ENCODE results near the gene CALHM1.
A peak's percentile ranks its signal among the peaks of the same experiment; 100 is the strongest.
"Not testable (repeated sequence)": the region's sequence is repeated elsewhere in the genome, so short reads cannot be mapped to it uniquely, and the experiment has no call there.

CALHM1 gene, protein sequence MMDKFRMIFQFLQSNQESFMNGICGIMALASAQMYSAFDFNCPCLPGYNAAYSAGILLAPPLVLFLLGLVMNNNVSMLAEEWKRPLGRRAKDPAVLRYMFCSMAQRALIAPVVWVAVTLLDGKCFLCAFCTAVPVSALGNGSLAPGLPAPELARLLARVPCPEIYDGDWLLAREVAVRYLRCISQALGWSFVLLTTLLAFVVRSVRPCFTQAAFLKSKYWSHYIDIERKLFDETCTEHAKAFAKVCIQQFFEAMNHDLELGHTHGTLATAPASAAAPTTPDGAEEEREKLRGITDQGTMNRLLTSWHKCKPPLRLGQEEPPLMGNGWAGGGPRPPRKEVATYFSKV

DNA sequence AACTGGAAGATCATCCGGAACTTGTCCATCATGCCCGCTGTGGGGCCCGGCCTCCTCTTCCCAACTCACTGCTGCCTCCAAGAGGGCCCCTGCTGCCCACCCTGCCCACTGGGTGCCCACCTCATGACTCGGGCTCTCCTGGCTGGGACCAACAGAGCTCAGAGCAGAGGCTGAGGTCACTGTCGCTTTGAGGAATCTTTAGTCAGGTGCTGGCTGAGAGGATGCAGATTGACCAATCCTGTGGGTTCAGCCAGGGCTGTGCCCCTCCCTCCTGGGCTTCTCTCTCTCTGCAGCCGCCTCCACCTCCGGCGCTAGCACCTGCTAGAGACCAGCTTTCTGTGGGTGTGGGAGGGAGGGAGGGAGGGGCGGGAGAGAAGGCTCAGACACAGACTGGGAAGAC is at the start of gene CALHM1:
Gene CALHM1, minus strand, starts transcription at position 181 of the 400 bp plus-strand sequence. Its CDS starts 149 bp downstream, at position 32.
- DNase-seq, result peak; percentile 16

GRCh38 chr10:103507235-103508191 is 48.8 kb upstream of the CALHM1 start:
- peak; percentile 71 for DNase-seq

DNA sequence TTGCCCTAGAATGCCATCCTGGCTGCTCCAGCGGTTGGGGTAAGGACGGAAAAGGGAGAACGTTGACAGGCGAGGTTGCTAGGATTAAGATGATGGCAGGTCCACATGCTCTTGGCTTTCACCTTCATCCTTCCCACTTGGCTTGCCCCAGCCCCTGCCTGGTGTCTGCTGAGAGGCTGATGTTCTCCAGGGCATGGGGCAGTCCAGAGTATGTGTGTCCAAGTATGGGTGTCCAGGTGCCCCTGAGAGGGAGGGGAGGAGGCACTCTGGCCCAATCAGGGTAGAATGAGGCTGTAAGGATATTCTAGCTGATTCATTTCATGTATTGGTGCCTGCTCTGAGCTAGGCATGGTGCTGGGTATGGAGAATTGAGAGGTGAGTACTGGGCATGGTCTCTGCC is 47.4 kb upstream of the CALHM1 start:
- no peak for DNase-seq

DNA sequence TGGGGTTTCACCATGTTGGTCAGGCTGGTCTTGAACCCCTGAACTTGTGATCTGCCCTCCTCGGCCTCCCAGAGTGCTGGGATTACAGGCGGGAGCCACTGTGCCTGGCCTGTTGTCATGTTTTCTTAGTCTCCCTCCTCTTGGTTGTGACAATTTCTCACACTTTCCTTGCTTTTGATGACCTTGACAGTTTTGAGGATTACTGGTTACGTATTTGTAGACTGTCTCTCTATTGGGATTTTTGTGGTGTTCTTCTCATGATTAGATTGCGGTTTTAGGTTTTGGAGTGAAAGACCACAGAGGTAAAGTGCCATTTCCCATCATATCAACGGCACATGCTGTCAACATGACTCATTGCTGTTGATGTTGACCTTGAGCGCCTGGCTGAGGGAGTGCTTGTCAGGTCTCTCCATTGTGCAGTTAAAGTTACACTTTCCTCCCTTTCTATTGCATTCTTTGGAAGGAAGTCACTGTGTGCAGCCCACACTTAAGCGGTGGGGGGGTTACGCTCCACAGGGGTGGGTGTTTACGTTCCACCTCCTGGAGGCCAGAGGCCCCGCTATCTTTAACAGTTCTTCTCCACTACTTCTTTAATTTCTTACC is 45.6 kb upstream of the CALHM1 start:
- no peak for DNase-seq

GRCh38 chr10:103503777-103504176 is 45.1 kb upstream of the CALHM1 start:
- not testable (repeated sequence) for DNase-seq

GRCh38 chr10:103502849-103503660 is 44.4 kb upstream of the CALHM1 start:
- DNase-seq, result no peak

- DNase-seq, result no peak
These were observed 42.5 kb upstream of the CALHM1 start for GRCh38 chr10:103501186-103501585.

DNA sequence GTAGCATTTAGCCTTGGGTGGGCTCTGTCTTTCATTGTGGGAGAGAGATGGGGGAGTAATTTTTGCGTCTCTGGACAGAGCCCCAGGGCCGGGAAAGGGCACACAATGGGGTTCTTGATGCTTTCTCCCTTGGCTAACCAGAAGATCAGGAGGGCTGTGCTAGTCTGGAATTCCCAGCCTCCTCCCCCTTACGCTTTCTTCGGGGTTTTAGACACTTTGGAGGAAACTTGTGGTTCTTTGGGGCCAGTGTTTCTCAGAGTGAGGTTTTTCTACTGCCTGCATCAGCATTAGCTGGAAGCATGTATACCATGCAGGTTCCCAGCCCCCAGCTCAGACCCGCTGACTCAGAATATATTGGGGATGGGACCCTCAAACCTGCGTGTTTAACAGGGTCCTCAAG is 41.8 kb upstream of the CALHM1 start:
- no peak for DNase-seq

DNA sequence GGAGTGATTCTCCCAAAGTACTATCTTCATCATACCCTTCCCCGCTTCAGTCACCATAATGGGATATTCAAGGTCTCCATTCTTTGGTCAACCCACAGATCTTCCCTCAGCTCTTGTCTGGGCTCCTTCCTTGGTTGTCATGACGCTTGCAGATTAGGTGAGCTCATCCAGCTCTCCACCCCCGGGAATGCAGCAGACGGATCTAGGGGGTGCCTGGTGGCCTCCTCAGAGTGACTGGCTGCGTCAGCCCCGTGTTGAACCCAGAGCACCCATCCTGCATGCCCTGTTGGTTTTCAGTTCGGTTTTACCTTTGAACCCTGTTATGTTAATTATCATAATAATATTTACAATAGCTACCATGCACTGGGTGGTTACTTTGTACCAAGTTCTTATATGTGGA is 41.2 kb upstream of the CALHM1 start:
- DNase-seq, result no peak

DNA sequence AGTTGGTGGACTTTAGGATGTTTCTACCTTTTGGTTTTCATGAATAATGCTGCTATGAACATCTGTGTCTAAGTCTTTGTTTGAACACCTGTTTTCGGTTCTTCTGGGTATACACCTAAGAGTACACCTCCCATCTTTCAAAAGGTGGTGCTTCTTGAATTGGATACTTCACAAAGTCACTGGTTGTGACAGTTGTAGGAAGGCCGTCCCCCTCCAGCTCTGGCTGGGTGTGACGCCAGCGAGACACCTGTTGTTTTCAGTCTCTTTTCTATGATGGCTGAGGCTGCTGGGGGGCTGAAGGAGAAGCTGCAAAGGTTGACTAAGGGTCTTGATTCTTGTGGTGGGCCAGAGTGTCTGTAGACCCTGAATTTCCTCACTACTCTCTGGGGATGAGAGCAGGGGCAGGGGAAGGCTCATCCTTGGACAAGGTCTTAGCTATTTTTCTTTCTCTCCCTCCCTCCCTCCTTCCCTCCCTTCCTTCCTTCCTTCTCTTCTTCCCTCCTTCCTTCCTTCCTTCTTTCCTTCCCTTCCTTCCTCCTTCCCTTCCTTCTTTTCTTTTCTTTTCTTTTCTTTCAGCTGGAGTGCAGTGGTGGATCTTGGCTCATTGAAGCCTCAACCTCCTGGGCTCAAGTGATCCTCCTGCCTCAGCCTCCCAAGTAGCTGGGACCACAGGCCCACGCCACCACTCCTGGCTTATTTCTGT is 40.4 kb upstream of the CALHM1 start:
- DNase-seq, result no peak

DNA sequence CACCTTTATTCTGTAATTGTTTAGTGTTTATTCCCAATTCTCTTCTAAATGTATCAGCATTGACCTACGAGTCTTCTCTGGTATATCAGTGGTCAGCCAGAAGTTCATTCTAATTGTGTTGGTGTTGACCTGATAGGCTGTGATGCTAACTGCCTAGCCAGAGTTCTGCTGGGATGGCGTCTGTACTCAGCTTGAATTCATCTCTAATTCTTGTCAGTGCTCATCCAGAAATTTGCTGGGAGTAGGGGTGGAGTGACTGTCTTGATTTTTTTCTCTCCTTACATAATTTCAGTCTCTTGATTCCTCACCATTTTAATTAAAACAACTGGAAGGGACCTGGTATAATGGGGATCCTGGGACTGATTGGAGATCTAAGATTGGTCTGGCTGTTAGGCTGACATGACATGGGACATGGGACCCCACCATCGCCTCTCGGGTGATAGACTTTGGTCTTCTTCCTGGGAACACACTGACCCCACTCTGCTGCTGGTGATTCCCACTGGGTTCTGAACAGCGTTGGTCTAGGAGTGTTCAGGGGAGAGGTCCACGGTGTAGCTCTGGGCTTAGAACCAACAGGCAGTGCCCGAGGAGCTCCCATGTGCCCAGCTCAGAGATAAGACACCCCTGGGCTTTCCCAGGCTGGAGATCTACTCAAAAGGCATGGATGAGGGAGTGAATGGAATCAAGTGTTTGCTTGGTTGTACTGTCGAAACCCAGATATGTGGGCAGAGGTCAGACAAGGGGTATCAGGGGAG is 38.6 kb upstream of the CALHM1 start:
- no peak for DNase-seq

GRCh38 chr10:103495321-103495720 is 36.6 kb upstream of the CALHM1 start:
- DNase-seq, result no peak

- no peak for DNase-seq
These were observed 35.5 kb upstream of the CALHM1 start for GRCh38 chr10:103493916-103494877.

GRCh38 chr10:103493362-103493915 is 34.7 kb upstream of the CALHM1 start, which contains the start of gene NEURL1:
Gene NEURL1 (plus strand): TSS chr10:103493705. CDS start chr10:103494388, 683 bp downstream.
- no peak for DNase-seq

DNA sequence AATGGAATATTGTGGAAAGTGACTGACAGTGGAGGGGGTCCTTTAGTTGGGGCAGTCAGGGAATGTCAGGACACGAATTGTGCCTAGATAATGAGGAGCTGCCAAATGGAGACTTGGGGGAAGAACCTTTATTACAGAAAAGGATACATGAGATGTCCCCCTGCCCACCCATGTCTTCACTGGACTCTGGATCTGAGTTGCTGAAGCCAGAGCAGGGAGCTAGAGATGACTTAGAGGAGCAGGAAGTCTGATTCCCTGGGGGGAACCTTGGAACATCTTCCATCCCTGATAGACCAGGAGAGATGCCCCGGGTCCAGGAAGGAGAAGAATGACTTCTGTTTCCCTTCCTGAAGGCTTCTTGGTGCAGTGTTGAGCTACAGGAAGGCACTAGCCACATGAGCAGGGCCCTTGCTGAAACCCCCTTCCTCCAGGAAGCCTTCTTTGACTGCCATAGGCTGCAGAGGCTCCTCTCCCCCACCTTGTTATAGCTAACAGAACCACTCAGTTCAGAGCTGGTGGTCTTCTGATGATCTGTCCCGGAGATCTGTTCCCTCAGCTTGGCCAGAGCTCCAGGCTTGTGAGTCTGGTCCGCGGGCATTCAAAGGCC is 34.1 kb upstream of the CALHM1 start:
- no peak for DNase-seq

- DNase-seq, result no peak
These were observed 33.1 kb upstream of the CALHM1 start for GRCh38 chr10:103491729-103492364.

DNA sequence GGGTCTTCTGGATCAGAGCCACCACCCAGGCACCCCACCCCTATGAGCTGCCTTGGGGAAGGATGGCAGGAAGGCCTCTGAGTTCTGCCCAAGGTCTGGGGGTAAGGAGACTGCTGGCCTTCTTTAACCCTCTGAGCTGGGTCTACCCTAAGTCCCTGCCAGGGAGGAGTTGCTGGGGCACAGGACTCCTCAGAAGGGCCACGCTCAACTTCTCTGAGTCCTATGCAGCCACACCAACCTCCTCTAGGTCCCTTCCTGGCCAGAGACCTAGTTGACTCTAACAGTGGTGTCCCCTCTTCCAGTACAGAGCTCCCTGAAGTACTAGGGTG is 32.2 kb upstream of the CALHM1 start:
- no peak for DNase-seq

DNA sequence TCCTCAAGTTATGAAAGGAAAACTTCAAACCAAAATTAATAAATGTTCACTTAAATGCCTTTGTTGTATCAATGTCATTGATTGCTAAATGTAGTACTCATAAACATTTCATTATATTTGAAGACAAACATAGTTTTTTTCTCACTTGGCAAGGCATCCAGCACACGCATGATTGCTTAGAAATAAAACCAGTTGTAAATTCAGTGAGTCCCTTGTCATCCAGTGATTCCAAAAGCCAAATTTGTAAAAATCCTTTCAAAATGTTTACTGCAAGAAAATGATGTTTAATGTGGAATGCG is 28.7 kb upstream of the CALHM1 start:
- DNase-seq, result no peak

Measured in NCI-H526 treated with DMSO at 0.1 percent for 48 hours (cell line).